Duodenal mucosa (tissue), 2 donors: ENCODE results near the gene HBS1L.

Experiments
- H3K27ac ChIP-seq: one replicate; pipeline ENCODE4 v1.7.0; 2013; ENCODE audit warnings: low read depth, low read length
- H3K27me3 ChIP-seq, 2 donors: one replicate each; pipeline ENCODE4 v1.7.0; 2013; ENCODE audit warnings: low read length in 2 of 2, control low read depth in 1 of 2; ENCODE audit not compliant: insufficient read depth in 2 of 2, control insufficient read depth in 1 of 2
- H3K36me3 ChIP-seq, 2 donors: one replicate each; pipeline ENCODE4 v1.7.0; 2013; ENCODE audit warnings: low read length in 2 of 2, control low read depth in 1 of 2; ENCODE audit not compliant: insufficient read depth in 2 of 2, control insufficient read depth in 1 of 2
- H3K4me1 ChIP-seq, 2 donors: one replicate each; pipeline ENCODE4 v1.7.0; 2013; ENCODE audit warnings: low read length in 2 of 2, control low read depth in 1 of 2; ENCODE audit not compliant: insufficient read depth in 2 of 2, control insufficient read depth in 1 of 2
- H3K4me3 ChIP-seq, 2 donors: one replicate each; pipeline ENCODE4 v1.7.0; 2013; ENCODE audit warnings: low read length in 2 of 2, low read depth in 1 of 2
- H3K9ac ChIP-seq, 2 donors: one replicate each; pipeline ENCODE4 v1.7.0; 2013; ENCODE audit warnings: low read length in 2 of 2, low read depth in 1 of 2
- H3K9me3 ChIP-seq, 2 donors: one replicate each; pipeline ENCODE4 v1.7.0; 2013; ENCODE audit warnings: low read length in 2 of 2, control low read depth in 1 of 2; ENCODE audit not compliant: control insufficient read depth in 1 of 2

Gene HBS1L

DNA sequence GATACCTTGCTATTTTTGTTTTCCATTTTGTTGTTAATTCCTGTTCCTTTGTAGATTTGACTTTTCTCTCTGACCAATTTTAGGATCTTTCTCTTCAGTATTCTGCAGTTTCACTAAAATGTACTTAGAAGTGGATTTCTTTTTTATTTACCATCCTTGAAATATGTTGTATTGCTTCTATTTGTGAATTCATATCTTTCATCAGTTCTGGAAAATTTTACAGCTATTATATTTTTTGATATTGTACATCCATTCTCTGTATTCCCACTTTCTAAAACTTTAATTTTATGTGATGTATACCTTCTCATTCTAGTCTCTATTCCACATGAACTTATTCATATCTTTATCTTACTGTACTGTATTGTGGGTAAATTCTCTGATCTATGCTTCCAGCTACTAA lies 95.0 kb downstream of the HBS1L start:
- H3K9me3 ChIP-seq: no peaks in the 10 kb centered on the region
- H3K4me3 ChIP-seq: no peak overlapping the region
- no peak overlapping the region for H3K9ac ChIP-seq
- no peaks in the 10 kb centered on the region for H3K4me1 ChIP-seq
- peaks cover 0 to 14% of the 10 kb centered on the region in 2 donors for H3K36me3 ChIP-seq
- H3K27me3 ChIP-seq: no peaks in the 10 kb centered on the region
- H3K27ac ChIP-seq: no peak overlapping the region

DNA sequence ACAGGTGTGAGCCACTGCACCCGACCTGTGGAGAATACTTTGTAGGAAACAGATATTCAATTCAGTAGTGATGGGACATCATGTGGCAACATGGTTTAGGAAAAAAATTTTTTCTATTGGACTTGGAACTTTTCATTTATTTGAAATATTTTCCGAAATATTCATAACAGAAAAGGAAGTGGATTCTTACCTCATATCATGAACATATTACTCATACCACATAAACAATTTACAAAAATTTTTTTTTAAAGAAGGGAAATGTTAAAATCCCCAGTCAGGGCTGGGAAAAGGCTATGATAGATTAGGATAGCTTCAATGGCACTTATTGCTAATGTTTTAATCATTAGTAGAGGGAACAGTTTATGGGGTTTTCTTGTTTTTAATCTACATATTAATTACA lies 97.9 kb downstream of the HBS1L start:
- no peak overlapping the region for H3K9ac ChIP-seq
- no peaks in the 10 kb centered on the region for H3K4me1 ChIP-seq
- H3K27ac ChIP-seq: no peak overlapping the region
- no peaks in the 10 kb centered on the region for H3K9me3 ChIP-seq
- H3K27me3 ChIP-seq: no peaks in the 10 kb centered on the region
- no peak overlapping the region for H3K4me3 ChIP-seq
- H3K36me3 ChIP-seq: peaks cover 0 to 3% of the 10 kb centered on the region in 2 donors

DNA sequence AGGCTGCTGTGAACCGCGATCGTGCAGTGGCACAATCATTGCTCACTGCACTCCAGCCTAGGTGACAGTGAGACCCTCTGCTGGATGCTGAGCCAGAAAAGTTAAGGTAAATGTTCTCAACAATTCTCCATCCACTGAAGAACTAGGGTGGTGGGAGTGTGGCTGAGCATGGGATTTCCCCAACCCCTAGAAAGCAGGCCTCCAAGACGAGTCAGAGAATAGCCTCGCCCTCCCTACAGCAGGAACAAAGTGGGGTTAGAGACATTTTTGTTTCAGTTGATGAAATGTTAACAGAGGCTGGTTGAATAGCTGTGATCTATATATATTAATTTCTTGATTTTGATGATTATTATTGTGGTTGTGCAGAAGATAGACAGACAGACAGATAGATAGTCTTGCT lies 98.6 kb downstream of the HBS1L start:
- no peak overlapping the region for H3K27ac ChIP-seq
- no peaks in the 10 kb centered on the region for H3K27me3 ChIP-seq
- H3K9me3 ChIP-seq: no peaks in the 10 kb centered on the region
- H3K4me3 ChIP-seq: no peak overlapping the region
- peaks cover 0 to 3% of the 10 kb centered on the region in 2 donors for H3K36me3 ChIP-seq
- H3K9ac ChIP-seq: no peak overlapping the region
- no peaks in the 10 kb centered on the region for H3K4me1 ChIP-seq

DNA sequence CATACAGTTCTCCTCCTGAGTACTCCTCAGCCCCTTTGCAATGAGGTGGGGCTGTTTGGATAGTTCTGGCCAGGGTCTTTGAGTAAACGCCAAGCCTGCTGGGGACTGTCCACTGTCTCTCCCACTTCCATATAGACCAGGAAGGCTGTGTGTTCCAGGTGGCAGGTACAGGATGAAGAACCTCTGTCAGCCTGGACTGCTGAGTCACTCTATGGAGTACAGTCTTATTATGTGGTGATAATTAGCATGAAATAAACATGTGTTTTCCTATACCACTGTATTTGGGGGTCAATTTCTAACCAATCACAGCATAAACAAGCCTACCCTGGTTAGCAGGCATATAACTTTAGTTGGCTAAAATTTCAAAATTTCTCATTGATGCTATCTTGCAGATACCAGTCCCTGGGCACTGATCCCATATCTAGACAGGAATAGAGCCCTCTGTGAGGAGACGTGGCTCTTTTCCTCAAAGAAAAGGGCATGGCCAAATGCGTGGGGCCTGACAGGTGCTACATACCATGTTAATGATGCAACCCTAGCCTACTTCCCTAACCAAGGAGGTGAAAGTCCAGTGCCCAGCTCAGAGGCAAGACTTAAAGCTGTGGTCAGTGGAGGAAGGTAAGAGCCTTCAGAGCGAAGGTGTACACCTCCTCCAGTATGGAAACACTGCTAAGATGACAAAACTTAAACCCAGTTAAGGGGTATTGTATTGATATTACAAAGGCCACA lies 100.2 kb downstream of the HBS1L start:
- no peak overlapping the region for H3K27ac ChIP-seq
- H3K9me3 ChIP-seq: no peaks in the 10 kb centered on the region
- no peak overlapping the region for H3K4me3 ChIP-seq
- H3K9ac ChIP-seq: no peak overlapping the region
- peaks cover 0 to 3% of the 10 kb centered on the region in 2 donors for H3K36me3 ChIP-seq
- H3K27me3 ChIP-seq: no peaks in the 10 kb centered on the region
- H3K4me1 ChIP-seq: no peaks in the 10 kb centered on the region

DNA sequence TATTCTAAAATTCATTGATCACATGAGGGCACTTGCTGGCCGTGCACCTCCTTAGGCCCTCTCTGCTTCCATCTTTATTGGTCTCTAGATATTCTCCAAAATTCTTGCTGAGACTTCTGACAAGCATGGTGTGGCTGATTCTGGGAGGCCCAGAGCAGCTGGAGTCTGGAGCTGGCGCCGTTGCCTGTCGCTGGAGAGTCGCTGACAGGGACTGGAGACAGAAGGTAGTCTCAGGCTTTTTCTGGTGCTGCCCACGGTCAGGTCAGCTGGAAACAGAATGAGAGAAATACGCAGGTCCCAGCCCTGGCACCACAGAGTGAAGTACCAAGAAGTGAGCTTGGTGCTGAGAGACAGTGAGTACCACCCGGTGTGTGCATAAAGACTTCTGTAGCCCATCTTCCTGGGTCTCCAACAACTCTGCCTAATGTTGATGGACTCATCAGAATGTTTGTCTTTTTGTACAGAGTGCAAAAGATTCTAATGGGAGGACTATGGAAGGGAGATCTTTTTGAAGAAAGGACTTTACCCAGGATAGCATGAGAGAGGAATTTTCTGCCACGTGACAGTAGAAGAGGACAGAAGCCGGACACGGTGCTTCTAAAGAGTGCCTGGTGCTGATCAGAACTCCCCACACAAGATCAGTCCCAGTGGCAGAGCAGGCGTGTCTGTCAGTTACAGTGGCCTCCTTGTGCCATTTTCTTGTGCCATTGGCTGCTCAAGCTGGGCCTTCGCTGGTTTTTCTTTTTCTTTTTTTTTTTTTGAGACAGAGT lies 102.9 kb downstream of the HBS1L start:
- Histone ChIP-seq H3K36me3 (no peaks in the 10 kb centered on the region), H3K27ac (no peak overlapping the region)

DNA sequence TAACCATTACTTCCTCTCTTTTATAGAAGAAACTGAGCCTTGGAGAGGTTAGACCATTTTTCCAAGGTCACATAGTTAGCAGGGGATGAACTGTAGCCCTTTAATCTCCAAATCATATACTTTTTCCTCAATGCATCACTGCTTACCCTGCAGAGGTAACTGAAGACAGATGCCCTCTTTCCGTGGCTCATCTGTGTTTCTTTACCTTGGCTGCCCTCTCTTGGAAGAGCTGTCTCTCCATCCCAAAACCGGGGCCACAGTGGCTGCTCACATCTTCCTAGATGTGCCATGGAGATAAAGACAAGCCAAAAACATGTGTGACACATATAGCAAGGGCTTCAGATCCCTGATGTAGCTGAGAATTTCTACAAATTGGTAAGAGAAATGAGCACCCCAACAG lies 104.1 kb downstream of the HBS1L start:
- Histone ChIP-seq H3K4me3 (no peak overlapping the region), H3K36me3 (no peaks in the 10 kb centered on the region), H3K9me3 (peaks cover 0 to 2% of the 10 kb centered on the region in 2 donors), H3K27ac (no peak overlapping the region), H3K4me1 (no peaks in the 10 kb centered on the region), H3K27me3 (no peaks in the 10 kb centered on the region), H3K9ac (no peak overlapping the region)

More for the DNA sequence above, 102.9 kb downstream of the HBS1L start:
- no peaks in the 10 kb centered on the region for H3K4me1 ChIP-seq
- H3K27me3 ChIP-seq: no peaks in the 10 kb centered on the region
- H3K9ac ChIP-seq: no peak overlapping the region
- peaks cover 0 to under 1% of the 10 kb centered on the region in 2 donors for H3K9me3 ChIP-seq
- H3K4me3 ChIP-seq: no peak overlapping the region

DNA sequence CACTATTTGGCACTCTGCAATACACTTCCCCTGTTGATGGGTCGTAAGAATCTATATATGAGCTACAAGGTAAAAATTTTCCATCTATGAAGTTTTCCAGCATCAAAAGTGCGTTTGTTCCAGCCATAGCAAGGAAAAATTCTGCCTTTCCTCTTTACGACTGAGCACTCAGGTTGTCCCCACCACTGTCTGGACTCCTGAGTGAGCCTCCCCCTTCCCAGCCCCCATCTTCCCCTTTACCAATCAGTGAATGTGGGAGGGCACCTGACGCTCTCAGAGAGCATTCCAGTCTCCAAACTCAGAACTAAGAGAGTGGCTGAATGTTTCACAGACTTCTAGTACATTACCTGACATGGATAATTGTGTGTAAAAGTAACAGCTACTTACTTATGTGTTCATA lies 104.7 kb downstream of the HBS1L start, which contains the start of gene ALDH8A1:
TSS of gene ALDH8A1 (minus strand) at position 175 of the 400 bp plus-strand sequence. CDS start at position 127, 48 bp downstream.
- no peak within 1 kb of the TSS for H3K4me3 ChIP-seq
- no peak within 1 kb of the TSS for H3K9ac ChIP-seq
- no peaks in the 10 kb centered on the region for H3K4me1 ChIP-seq

DNA sequence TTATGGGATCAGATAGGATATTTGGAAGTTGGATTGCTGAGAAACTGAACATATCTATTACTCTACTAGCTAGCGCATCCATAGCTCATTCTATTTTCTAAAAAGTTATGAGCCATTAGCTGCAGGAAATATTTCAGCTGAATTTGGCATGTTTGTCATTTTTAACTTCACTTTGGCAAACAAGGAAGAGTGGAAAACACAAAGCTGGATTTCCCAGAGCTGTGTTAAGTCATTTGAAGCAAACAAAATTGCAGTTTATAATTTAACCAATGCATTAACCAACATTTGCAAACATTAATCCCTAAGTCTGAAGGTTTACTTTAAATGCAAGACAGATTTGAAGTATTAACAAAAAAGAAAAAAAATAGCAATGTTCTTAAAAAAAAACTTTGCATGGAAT lies 105.9 kb downstream of the HBS1L start:
- Histone ChIP-seq H3K4me1 (no peaks in the 10 kb centered on the region), H3K27ac (no peak overlapping the region), H3K36me3 (no peaks in the 10 kb centered on the region), H3K27me3 (no peaks in the 10 kb centered on the region), H3K9ac (no peak overlapping the region), H3K4me3 (no peak overlapping the region), H3K9me3 (peaks cover 0 to 2% of the 10 kb centered on the region in 2 donors)

More for the DNA sequence above, 104.7 kb downstream of the HBS1L start, which contains the start of gene ALDH8A1:
- no peak within 1 kb of the TSS for H3K27ac ChIP-seq
- H3K27me3 ChIP-seq: no peaks in the 10 kb centered on the region
- H3K9me3 ChIP-seq: peaks cover 0 to 2% of the 10 kb centered on the region in 2 donors
- H3K36me3 ChIP-seq: no peaks in the 10 kb centered on the region

DNA sequence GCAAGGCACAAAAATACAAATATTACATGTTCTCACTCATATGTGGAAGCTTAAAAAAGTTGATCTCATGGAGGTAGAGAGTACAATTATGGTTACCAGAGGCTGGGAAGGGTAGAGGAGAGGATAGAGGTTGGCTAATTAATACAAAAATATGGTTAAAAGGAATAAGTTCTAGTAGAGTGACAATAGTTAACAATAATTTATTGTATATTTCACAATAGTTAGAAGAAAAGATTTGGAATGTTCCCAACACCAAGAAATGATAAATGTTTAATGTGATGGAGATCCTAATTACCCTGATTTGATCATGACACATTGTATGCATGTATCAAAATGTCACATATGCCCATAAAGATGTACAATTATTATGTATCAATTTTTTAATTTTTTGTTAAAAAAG lies 106.5 kb downstream of the HBS1L start:
- Histone ChIP-seq H3K9me3 (peaks cover 0 to 2% of the 10 kb centered on the region in 2 donors), H3K27me3 (no peaks in the 10 kb centered on the region), H3K4me1 (no peaks in the 10 kb centered on the region), H3K9ac (no peak overlapping the region), H3K27ac (no peak overlapping the region), H3K36me3 (no peaks in the 10 kb centered on the region), H3K4me3 (no peak overlapping the region)

DNA sequence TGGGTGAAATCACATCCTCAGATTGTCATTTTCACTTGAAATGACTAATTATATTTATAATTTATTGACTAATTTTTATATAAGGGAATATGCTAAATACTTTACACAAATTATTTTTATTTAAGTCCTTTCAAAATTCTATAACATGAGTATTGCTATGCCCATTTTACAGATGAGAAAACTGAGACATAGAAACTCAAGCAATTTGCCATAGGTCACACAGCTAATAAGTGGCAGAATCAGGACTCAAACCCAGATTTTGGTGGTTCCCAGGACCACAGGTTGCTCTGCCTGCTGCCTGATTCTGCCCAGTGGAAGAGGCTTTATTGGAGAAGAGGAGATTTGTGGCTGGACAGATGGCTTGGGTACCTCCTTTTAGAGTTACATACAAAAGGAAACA lies 109.6 kb downstream of the HBS1L start:
- Histone ChIP-seq H3K9ac (no peak overlapping the region), H3K9me3 (peaks cover 0 to 2% of the 10 kb centered on the region in 2 donors), H3K27ac (no peak overlapping the region), H3K36me3 (no peaks in the 10 kb centered on the region), H3K27me3 (no peaks in the 10 kb centered on the region), H3K4me3 (no peak overlapping the region), H3K4me1 (no peaks in the 10 kb centered on the region)
